PC-3 (cell line): ENCODE data around the gene RARS1.

Experiments used
- CTCF ChIP-seq: fragments of 300-600 bp; sonication (generic); conservative IDR thresholded peaks from 2 replicates; pipeline ENCODE4 v1.5.1; 2017; ENCODE audit warnings: antibody characterized with exemption, low read depth, mild to moderate bottlenecking, low read length
- EZH2 ChIP-seq: fragments of 300-600 bp; sonication (generic); IDR thresholded peaks from one replicate; pipeline ENCODE4 v1.6.1; 2017; ENCODE audit warnings: antibody characterized with exemption, mild to moderate bottlenecking, low read length; ENCODE audit not compliant: unreplicated experiment
- EZH2phosphoT487 ChIP-seq: fragments of 300-600 bp; sonication (generic); IDR thresholded peaks from 2 replicates; pipeline ENCODE4 v1.6.1; 2018; ENCODE audit warnings: mild to moderate bottlenecking, antibody characterized with exemption, low read length, borderline replicate concordance

- no peak for TF ChIP-seq CTCF
- TF ChIP-seq EZH2phosphoT487 = no peak
- no peak for TF ChIP-seq EZH2
Observed at GRCh38 chr5:168446983-168447619, 39.2 kb upstream of the RARS1 start.
